AG04449 (cell line): ENCODE data around the gene GPR12.

ENCODE experiments used
- CTCF ChIA-PET: fragments of 350-600 bp; formaldehyde crosslinking; extraction: SDS; loops from one replicate; lab custom pipeline; 2021; ENCODE audit warnings: antibody characterized with exemption; lab: Yijun Ruan, JAX
- POLR2A ChIA-PET: fragments of 400-600, 350-600 bp; formaldehyde crosslinking; extraction: SDS; loops from one replicate; lab custom pipeline; 2020; ENCODE audit warnings: antibody characterized with exemption, inconsistent platforms; lab: Yijun Ruan, JAX
- DNase-seq: peaks from one replicate; pipeline ENCODE4 v3.0.0-alpha.2; 2010; ENCODE audit warnings: low read depth, low spot score
- H3K4me3 ChIP-seq: 2 replicates; pipeline ENCODE4 v1.5.1; 2011; ENCODE audit warnings: low read depth, mild to moderate bottlenecking, control low read depth, low read length
- TF ChIP-seq, protein P1 (sequence below): IDR thresholded peaks from one replicate; pipeline ENCODE4 v1.5.1; 2011; ENCODE audit warnings: mild to moderate bottlenecking, moderate library complexity, low read length, control low read depth, inconsistent platforms; ENCODE audit not compliant: insufficient read depth; ENCODE audit errors: missing control alignments

GPR12 gene

DNA sequence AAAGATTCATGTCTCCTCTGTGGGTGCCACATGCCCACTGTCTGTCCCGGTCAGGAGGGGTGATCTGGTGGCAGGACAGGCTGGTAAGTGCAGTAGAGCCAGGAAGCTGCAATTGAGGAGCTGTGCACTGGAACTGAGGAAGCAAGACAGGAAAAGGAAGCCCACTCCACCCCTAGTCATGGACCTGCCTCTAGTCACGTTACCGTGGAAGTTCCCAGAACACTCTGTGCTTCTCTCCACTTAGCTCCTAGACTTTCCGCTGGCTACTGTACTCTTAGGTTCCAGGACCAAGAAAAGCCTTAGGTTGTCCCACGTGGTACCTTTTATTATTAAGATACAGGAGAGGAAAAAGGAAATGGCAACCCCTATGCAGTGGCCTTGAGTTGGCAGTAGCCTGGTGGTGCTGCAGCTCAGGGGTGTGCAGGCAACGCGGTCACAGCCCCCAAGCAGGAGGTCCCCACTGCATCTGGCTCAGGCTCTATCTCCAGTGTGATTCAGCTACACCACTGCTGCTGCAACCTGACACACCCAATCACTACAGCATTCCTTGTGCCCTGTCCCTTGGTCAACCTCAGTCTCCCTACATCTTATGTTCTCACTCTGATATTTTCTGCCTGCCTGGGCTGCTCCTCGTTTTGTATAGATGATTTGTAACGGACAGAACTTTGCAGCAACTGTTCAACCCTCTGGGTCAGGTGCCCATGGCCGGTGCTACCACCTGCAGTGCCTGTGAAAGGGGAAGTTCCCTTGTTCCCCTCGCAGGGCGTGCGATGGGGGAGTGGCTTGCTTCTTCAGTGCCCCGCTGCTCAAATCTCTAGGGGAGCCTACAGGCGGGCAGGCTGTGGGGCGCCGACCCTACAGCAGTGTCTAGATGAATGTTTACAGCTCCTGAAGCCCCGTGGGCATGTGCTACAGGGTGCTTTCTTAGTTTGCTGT, 24.4 kb upstream of the GPR12 start:
- ChIA-PET CTCF (no interaction called here), POLR2A (no interaction called here)
- H3K4me3 ChIP-seq = no peak overlapping the region
- no peak for DNase-seq
- TF ChIP-seq, protein P1, sequence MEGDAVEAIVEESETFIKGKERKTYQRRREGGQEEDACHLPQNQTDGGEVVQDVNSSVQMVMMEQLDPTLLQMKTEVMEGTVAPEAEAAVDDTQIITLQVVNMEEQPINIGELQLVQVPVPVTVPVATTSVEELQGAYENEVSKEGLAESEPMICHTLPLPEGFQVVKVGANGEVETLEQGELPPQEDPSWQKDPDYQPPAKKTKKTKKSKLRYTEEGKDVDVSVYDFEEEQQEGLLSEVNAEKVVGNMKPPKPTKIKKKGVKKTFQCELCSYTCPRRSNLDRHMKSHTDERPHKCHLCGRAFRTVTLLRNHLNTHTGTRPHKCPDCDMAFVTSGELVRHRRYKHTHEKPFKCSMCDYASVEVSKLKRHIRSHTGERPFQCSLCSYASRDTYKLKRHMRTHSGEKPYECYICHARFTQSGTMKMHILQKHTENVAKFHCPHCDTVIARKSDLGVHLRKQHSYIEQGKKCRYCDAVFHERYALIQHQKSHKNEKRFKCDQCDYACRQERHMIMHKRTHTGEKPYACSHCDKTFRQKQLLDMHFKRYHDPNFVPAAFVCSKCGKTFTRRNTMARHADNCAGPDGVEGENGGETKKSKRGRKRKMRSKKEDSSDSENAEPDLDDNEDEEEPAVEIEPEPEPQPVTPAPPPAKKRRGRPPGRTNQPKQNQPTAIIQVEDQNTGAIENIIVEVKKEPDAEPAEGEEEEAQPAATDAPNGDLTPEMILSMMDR = no peak

DNA sequence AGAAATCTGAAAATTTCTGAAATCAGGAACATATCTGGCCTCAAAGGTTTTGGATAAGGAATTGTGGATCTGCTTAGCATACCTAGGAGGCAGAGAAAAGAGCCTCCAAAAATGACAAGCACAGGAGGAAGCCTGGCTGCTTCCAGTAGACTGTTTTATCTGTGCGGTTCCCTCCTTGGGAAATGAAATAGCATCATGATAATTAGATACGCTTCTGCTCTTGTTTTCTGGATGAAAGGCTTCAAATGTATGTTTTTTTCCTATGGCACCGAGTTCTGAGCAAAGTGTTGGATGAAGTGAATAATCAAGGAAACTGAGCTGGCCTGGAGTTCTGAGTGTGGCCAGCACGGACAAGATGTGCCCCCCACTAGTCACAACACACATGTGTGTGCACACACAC, 19.8 kb upstream of the GPR12 start:
- ChIA-PET CTCF (no interaction called here), POLR2A (no interaction called here)
- no peak for DNase-seq
- TF ChIP-seq, protein P1 = no peak
- H3K4me3 ChIP-seq = no peak overlapping the region

DNA sequence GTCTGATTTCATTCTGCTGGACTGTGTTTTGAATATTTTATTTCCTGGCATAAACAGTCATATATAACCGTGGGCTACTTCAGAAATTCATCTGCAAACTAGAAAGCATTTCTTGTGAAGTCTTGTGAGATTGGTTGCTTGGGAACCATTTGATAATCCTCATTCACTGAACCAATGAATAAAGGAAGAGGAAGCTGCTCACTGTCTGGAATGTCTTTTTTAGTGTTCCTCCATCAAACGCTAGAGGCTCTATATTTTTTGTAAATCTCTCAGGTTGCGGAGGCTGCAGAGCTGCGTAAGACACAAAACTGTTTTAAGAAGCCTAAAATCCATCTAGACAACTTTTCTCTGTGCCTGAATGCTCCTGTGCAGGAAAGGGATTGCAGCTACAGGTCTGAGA, 18.7 kb upstream of the GPR12 start:
- ChIA-PET CTCF (no interaction called here), POLR2A (no interaction called here)
- H3K4me3 ChIP-seq = no peak overlapping the region
- TF ChIP-seq, protein P1 = no peak
- DNase-seq = no peak

DNA sequence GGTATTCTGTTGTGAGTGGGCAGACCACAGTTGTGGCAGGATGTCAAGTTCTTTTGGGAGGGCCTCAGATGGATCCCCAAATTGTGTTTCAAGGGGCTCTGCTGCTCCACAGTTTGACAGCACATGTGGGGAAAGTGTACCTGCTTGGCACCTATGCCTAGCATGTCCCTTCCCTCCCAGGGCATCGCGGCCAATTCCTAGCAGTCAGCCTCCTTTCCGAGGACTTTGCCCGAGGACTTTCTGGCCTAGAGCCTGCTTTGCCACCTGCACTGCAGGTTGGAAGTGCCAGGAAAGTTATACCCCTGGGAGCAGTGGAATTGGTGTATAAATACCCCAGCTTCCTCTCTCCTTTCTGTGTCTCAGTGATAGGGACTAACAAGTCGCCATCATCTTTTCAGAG, 11.9 kb upstream of the GPR12 start:
- ChIA-PET POLR2A (no interaction called here), CTCF (no interaction called here)
- no peak overlapping the region for H3K4me3 ChIP-seq
- TF ChIP-seq, protein P1 = no peak
- DNase-seq = no peak

DNA sequence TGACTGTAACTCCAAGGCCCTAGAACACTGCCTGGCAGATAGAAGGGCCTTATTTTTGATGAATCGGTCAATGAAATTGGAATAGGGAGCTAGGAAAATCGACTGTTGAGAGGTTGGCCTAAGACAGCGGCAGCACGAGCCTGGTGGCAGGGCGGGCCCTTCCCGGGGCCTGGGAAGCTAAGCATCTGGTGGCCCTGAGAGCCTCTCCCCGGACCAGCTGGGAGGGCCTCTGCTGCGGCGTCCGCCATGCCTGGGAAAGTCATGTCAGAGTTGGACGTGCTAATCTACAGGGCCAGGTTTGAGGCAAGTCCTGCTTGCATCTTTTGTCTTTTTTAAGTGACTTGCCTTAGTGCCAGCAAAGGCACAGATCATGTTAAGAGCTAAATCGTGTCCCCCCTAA, 11.2 kb upstream of the GPR12 start:
- DNase-seq = no peak
- CTCF ChIA-PET = no interaction called here
- POLR2A ChIA-PET = no interaction called here
- H3K4me3 ChIP-seq = no peak overlapping the region
- TF ChIP-seq, protein P1 = no peak

DNA sequence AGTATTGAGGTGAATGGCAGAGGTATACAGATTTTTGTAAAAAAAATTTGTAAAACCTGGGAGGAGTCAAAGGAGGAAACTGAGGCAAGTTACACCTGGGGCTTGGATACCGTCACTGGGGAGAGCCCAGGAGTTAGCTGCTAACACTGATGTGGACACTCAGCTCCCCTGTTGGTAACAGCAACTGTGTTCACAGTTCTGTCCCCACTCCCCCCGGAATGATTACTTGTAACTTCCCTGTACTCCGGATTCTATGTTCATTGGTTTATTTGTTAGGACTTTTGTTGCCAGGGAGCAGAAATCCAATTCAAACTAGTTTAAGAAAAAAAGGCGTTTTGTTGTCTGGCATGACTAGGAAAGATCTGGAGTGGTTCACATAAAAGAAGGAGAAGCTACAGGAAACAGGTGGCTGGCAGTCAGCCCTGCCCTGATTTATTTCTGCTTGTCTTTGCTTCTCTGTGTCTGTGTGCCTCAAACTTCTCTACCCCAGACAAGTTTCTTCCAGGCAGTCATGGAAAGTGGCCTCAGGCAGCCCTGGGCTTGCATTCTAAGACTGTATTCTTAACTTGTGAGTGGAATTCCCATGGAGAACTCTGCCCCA, 2.3 kb upstream of the GPR12 start:
- DNase-seq = no peak
- CTCF ChIA-PET = no interaction called here
- no peak overlapping the region for H3K4me3 ChIP-seq
- TF ChIP-seq, protein P1 = no peak
- POLR2A ChIA-PET = no interaction called here
